Transverse colon (tissue), 3 donors: ENCODE data around the gene STX7.

Experiments used
- CTCF ChIP-seq, 5 experiments: fragments of 200-600 bp in 3 of 5; fragments of 450-650 bp in 2 of 5; sonication (generic) in 3 of 5; IDR thresholded peaks; 1 replicate in 2 of 5; 2 replicates in 3 of 5; pipeline ENCODE4 v1.5.1; 2016 to 2017; ENCODE audit warnings: antibody characterized with exemption in 5 of 5, inconsistent platforms in 3 of 5, mild to moderate bottlenecking in 2 of 5, moderate library complexity in 1 of 5
- POLR2A ChIP-seq: fragments of 450-650 bp; IDR thresholded peaks from one replicate; pipeline ENCODE4 v1.6.1; 2016; ENCODE audit warnings: antibody characterized with exemption, mild to moderate bottlenecking, moderate library complexity

DNA sequence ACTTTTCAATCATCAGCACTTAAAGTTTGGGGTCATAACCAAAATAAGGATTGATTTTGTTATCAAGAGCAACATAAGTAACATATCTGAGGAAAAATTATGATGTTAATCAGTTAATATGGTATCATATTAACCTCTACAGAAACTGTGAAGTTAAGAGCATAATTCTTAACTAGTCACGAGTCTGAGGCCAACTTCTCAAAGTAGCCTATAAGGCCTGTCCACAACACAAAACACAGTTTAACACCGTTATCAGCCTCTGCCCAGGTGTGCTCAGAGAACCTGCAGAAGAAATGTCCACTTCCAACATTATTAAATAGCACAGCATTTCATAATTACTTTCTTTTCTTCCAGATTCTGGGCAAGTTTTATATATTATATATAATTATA is 1.1 kb downstream of the STX7 start:
- no peak for TF ChIP-seq CTCF (IDR thresholded peaks at IDR 0.05)
- no peak for TF ChIP-seq POLR2A
